Uterus (tissue), 2 donors: Measurements from ENCODE around the gene DBR1.

Experiments used
- POLR2A ChIP-seq, 2 donors: fragments of 450-650 bp; IDR thresholded peaks; one replicate each; pipeline ENCODE4 v1.6.1; 2016; ENCODE audit warnings: antibody characterized with exemption in 2 of 2, mild to moderate bottlenecking in 1 of 2, moderate library complexity in 1 of 2
- TF ChIP-seq, protein P1 (sequence below), 4 experiments: fragments of 200-600 bp in 2 of 4; fragments of 450-650 bp in 2 of 4; sonication (generic) in 2 of 4; IDR thresholded peaks; one replicate each; pipeline ENCODE4 v1.5.1; 2016 to 2019; ENCODE audit warnings: antibody characterized with exemption in 4 of 4, mild to moderate bottlenecking in 2 of 4, moderate library complexity in 1 of 4

DNA sequence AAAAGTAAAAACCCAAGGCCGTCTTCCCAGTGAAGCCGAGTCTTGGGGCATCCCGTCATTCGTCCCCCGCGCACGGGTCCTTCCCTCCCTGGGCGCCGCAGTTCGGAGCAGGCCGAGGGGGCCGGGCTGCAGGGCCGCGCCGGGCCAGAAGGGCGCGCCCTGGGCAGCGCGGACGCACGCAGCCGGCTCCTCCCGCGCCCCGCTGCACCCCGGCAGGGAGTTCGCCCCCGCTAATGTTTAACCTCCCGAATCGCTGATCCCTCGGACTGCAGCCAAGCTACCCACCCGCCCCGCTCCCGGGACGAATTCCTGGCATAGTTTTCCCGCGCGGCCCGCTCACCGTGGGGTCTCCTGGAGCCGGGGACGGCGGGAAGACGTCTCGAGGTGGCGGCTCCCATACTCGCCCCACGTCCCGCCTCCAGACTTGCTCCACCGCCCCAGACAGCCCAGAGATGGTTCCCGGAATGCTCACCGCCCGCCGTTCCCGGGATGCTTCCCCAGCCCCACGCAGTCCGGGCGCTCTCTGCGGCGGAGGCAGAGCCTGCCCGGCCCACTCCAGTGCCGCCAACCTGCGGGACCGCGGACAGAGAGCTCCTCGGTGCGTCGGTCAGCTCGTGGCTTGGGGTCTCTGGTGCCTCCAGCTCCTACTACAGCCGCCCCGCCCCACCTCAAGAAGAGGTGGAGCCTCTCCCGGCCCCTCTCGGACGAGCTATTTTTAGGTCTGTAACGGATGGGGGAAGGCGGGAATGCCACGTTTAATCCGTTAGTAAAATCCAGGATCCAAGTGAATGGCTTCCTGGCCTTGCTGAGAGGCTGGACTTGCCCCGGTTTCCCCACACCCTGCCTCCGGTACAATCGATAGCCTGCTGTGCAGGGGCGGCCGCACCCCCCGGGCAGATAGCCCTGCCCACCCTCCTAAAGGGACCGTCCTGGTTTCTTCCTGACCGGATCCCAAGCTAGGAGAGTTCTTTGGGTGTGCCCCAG is 59.4 kb downstream of the DBR1 start, which contains the start of gene DZIP1L:
- peak; percentile 36 to 74 for TF ChIP-seq POLR2A (IDR thresholded peaks at IDR 0.05)
- TF ChIP-seq, protein P1, sequence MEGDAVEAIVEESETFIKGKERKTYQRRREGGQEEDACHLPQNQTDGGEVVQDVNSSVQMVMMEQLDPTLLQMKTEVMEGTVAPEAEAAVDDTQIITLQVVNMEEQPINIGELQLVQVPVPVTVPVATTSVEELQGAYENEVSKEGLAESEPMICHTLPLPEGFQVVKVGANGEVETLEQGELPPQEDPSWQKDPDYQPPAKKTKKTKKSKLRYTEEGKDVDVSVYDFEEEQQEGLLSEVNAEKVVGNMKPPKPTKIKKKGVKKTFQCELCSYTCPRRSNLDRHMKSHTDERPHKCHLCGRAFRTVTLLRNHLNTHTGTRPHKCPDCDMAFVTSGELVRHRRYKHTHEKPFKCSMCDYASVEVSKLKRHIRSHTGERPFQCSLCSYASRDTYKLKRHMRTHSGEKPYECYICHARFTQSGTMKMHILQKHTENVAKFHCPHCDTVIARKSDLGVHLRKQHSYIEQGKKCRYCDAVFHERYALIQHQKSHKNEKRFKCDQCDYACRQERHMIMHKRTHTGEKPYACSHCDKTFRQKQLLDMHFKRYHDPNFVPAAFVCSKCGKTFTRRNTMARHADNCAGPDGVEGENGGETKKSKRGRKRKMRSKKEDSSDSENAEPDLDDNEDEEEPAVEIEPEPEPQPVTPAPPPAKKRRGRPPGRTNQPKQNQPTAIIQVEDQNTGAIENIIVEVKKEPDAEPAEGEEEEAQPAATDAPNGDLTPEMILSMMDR (IDR thresholded peaks at IDR 0.05): peak; percentile 40 to 89 (median 60)
